Stomach (tissue), 9 donors: ENCODE measurements around the gene TAF1. TPM values are rescaled to one million over a fixed set of nuclear protein-coding genes. Genes with fewer than 3 reads are reported as not detected.
A peak's percentile ranks its signal among the peaks of the same experiment; 100 is the strongest.
"Not testable (repeated sequence)": the region's sequence is repeated elsewhere in the genome, so short reads cannot be mapped to it uniquely, and the experiment has no call there.

ENCODE experiments used
- DNase-seq, 2 donors: peaks; one replicate each; pipeline versions ENCODE4 v3.0.0 to v3.0.0-alpha.2; 2013 to 2019
- H3K27ac ChIP-seq, 5 donors: fragments of 200-600 bp in 4 of 5; sonication (generic) in 4 of 5; one replicate each; pipeline ENCODE4 v1.5.1; 2013 to 2019; ENCODE audit warnings: mild to moderate bottlenecking in 1 of 5, moderate library complexity in 1 of 5
- H3K27me3 ChIP-seq, 3 donors: fragments of 200-600 bp; sonication (generic); one replicate each; pipeline ENCODE4 v1.5.1; 2017 to 2019; ENCODE audit warnings: mixed run types in 1 of 3
- H3K36me3 ChIP-seq, 4 donors: fragments of 200-600 bp; sonication (generic); 1 replicate in 3 of 4; 2 replicates in 1 of 4; pipeline ENCODE4 v1.5.1; 2016 to 2019
- H3K4me1 ChIP-seq, 4 donors: fragments of 200-600 bp; sonication (generic); one replicate each; pipeline ENCODE4 v1.5.1; 2016 to 2019
- H3K4me3 ChIP-seq, 4 donors: fragments of 200-600 bp; sonication (generic) in 3 of 4; one replicate each; pipeline ENCODE4 v1.5.1; 2016 to 2019; ENCODE audit warnings: mild to moderate bottlenecking in 1 of 4
- H3K9me3 ChIP-seq, 4 donors: fragments of 200-600 bp; sonication (generic); one replicate each; pipeline ENCODE4 v1.5.1; 2016 to 2019
- EP300 ChIP-seq: sonication (generic); formaldehyde crosslinking; IDR thresholded peaks from one replicate; pipeline ENCODE4 v1.6.1; 2017; ENCODE audit warnings: antibody characterized with exemption
- POLR2A ChIP-seq, 4 donors: fragments of 450-650 bp; IDR thresholded peaks; one replicate each; pipeline ENCODE4 v1.6.1; 2016; ENCODE audit warnings: antibody characterized with exemption in 4 of 4, control low read depth in 2 of 4, mild to moderate bottlenecking in 1 of 4, moderate library complexity in 1 of 4
- POLR2AphosphoS5 ChIP-seq, 3 donors: sonication (generic); formaldehyde crosslinking; IDR thresholded peaks; one replicate each; pipeline ENCODE4 v1.6.1; 2016; ENCODE audit warnings: antibody characterized with exemption in 3 of 3
- WGBS, 5 donors: extraction: QIAGEN DNeasy Blood & Tissue Kit in 3 of 5; methylation state at CpG; one replicate each; pipeline versions ENCODE4 v1.1.5 to v1.1.7; 2013 to 2018; 5-methylcytosine and 5-hydroxymethylcytosine counted together
- intact Hi-C: fragments of 100-400 bp; cut with DNase I; formaldehyde crosslinking; loops from one replicate; pipeline ENCODE4 v1.15.1; 2023; ENCODE audit warnings: low total_unique reads
- polyA plus RNA-seq, 3 donors: library from polyadenylated mRNA; stranded (reverse); fragments of 200-250 nt; gene quantifications; one replicate each; pipeline ENCODE4 v1.2.3, GENCODE V29; 2013
- total RNA-seq, 5 donors: library from RNA; depleted of rRNA; stranded (reverse); fragments of >200 nt; gene quantifications; one replicate each; pipeline versions ENCODE4 v1.1.0 to v1.2.3, GENCODE V29; 2014 to 2016
- TF ChIP-seq, protein P1 (sequence below), 7 experiments: fragments of 450-650 bp in 4 of 7; fragments of 200-600 bp in 3 of 7; sonication (generic) in 3 of 7; IDR thresholded peaks; one replicate each; pipeline ENCODE4 v1.5.1; 2016 to 2019; ENCODE audit warnings: antibody characterized with exemption in 7 of 7, control low read depth in 2 of 7, mild to moderate bottlenecking in 1 of 7
- donor health status: healthy with polysubstance abuse.
- donor health status: Bipolar disorder and iron deficiency.
- donor health status: healthy.

The TAF1 gene
- total and polyA plus RNA-seq, 8 donors = 5.8 to 118 (median 31.3) TPM

DNA sequence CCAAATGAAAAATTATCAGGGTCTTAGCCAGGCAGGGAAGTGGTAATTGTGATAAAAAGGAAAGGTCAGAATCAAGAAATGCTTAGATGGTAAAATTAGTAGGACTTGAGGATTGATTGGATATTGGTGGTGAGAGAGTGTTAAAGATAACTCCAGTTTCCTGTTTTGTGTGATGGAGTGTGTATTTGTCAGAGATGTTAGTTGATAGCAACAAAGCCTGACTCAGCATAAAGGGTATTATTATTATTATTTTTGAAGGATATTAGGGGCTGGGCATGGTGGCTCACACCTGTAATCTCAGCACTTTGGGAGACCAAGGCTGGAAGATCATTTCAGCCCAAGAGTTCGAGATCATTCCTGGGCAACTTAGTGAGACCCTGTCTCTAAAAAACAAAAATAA is 143.1 kb downstream of the TAF1 start:
- intact Hi-C loops = no loop called here
- no peaks in the 10 kb centered on the region for H3K4me1 ChIP-seq
- no peak overlapping the region for H3K4me3 ChIP-seq
- TF ChIP-seq, protein P1, sequence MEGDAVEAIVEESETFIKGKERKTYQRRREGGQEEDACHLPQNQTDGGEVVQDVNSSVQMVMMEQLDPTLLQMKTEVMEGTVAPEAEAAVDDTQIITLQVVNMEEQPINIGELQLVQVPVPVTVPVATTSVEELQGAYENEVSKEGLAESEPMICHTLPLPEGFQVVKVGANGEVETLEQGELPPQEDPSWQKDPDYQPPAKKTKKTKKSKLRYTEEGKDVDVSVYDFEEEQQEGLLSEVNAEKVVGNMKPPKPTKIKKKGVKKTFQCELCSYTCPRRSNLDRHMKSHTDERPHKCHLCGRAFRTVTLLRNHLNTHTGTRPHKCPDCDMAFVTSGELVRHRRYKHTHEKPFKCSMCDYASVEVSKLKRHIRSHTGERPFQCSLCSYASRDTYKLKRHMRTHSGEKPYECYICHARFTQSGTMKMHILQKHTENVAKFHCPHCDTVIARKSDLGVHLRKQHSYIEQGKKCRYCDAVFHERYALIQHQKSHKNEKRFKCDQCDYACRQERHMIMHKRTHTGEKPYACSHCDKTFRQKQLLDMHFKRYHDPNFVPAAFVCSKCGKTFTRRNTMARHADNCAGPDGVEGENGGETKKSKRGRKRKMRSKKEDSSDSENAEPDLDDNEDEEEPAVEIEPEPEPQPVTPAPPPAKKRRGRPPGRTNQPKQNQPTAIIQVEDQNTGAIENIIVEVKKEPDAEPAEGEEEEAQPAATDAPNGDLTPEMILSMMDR (IDR thresholded peaks at IDR 0.05) = no peak
- no peak for TF ChIP-seq POLR2AphosphoS5 (IDR thresholded peaks at IDR 0.05)
- no peak for TF ChIP-seq EP300
- no peak for TF ChIP-seq POLR2A (IDR thresholded peaks at IDR 0.05)
- H3K36me3 ChIP-seq = no peaks in the 10 kb centered on the region
- no peak overlapping the region for H3K27ac ChIP-seq
- H3K27me3 ChIP-seq = no peaks in the 10 kb centered on the region
- H3K9me3 ChIP-seq = no peaks in the 10 kb centered on the region
- no peak for DNase-seq
- 73 to 94% (median 88%) methylated on average over 1 of the region's 1 CpG for WGBS, 5 donors

DNA sequence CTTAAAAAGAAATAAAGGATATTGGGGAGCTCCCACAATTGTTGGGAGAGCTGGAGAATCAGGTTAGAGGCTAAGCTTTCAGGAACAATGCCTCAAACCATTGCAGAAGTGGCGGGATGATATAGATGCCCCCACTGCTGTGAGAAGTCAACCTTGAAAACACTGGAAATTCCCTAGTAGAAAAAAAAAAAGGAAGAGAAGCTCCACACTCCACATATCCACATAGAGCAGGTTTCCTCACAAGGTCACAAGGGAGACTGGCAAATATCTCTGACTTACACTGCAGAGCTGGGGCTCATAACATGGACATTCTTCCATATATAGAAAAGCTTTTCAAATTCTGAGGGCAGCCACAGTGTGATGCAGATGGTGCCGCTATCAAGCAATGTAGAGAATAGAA is 144.0 kb downstream of the TAF1 start:
- intact Hi-C loops = no loop called here
- no peak for DNase-seq
- Histone ChIP-seq H3K4me3 (no peak overlapping the region), H3K36me3 (no peaks in the 10 kb centered on the region), H3K9me3 (no peaks in the 10 kb centered on the region), H3K27me3 (no peaks in the 10 kb centered on the region), H3K4me1 (peaks cover 0 to 3% (median 0%) of the 10 kb centered on the region in 4 donors), H3K27ac (no peak overlapping the region)
- TF ChIP-seq EP300 = no peak
- TF ChIP-seq POLR2AphosphoS5 (IDR thresholded peaks at IDR 0.05) = no peak
- TF ChIP-seq POLR2A (IDR thresholded peaks at IDR 0.05) = no peak
- TF ChIP-seq, protein P1 (IDR thresholded peaks at IDR 0.05) = no peak
- WGBS, 5 donors = 82 to 100% (median 95%) methylated on average over 2 of the region's 2 CpGs

DNA sequence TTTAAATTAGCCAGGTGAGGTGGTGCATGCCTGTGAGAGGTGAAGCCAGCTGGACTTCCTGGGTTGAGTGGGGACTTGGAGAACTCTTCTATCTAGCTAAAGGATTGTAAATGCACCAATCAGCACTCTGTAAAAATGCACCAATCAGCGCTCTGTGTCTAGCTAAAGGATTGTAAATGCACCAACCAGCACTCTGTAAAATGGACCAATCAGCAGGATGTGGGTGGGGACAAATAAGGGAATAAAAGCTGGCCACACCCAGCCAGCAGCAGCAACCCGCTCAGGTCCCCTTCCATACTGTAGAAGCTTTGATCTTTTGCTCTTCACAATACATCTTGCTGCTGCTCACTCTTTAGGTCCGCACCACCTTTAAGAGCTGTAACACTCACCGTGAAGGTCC is 147.6 kb downstream of the TAF1 start:
- WGBS, 5 donors = 86 to 99% (median 93%) methylated on average over 4 of the region's 4 CpGs
- H3K9me3 ChIP-seq, H3K4me1 ChIP-seq, H3K36me3 ChIP-seq, H3K27ac ChIP-seq, H3K27me3 ChIP-seq, DNase-seq, intact Hi-C loops, H3K4me3 ChIP-seq: not testable (repeated sequence)

DNA sequence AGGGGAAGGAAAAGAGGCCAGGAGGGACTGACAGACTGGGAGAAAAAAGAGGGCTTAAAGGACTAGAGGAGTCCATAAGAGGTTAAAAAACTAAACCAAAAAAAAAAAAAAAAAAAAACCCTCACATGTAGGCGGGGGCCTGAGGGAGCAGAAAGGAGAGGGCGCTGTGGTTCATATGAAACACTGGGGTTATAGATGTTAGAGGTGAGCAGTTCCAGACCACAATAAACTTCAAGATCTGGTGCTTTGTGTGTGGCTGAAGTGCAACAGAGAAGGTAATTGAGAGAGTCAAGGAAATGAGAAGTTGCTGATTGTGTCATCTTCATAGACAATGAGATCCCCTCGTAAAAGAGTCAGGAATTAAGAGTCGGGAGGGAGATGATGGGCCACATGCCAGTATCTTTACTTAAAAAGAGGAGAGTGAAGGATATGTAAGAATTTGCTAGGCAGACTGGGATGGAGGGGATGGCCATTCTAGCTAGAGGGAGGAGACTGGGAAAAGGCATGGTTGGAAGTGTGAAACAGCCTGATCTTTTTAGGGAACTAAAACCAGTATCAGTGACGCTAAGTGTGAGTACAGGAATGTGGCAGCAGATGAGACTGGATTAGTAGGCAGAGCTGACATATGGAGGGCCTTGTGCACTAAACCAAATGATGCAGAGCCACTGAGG is 148.3 kb downstream of the TAF1 start:
- peaks cover 0 to 4% (median 0%) of the 10 kb centered on the region in 4 donors for H3K4me1 ChIP-seq
- H3K27me3 ChIP-seq = no peaks in the 10 kb centered on the region
- peak in 1 of 2 donors; percentile 1 for DNase-seq
- TF ChIP-seq POLR2AphosphoS5 (IDR thresholded peaks at IDR 0.05) = no peak
- TF ChIP-seq POLR2A (IDR thresholded peaks at IDR 0.05) = no peak
- TF ChIP-seq EP300 = no peak
- TF ChIP-seq, protein P1 (IDR thresholded peaks at IDR 0.05) = no peak
- peaks cover 0 to 6% (median 0%) of the 10 kb centered on the region in 4 donors for H3K9me3 ChIP-seq
- intact Hi-C loops = no loop called here
- no peak overlapping the region for H3K27ac ChIP-seq
- WGBS, 5 donors = 29 to 47% (median 41%) methylated on average over 5 of the region's 5 CpGs
- H3K36me3 ChIP-seq = no peaks in the 10 kb centered on the region
- no peak overlapping the region for H3K4me3 ChIP-seq

DNA sequence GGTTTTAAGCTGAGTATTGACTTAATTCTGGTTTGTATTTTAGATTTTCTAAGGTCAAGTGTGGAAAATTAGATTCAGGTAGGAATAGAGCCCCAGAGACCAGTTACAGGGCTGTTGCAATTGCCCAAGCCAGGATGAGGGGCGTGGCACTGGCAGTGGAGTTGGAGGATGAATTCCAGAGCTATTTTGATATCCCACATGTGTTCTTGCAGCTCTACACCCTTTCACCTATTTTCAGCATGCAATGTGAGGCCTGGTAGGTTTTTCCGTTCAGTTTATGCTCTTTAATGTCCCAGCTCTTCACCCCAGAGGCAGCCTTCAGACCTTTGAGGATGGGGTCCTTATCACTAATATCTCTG is 148.9 kb downstream of the TAF1 start:
- 50 to 76% (median 62%) methylated on average over 2 of the region's 2 CpGs for WGBS, 5 donors
- TF ChIP-seq POLR2AphosphoS5 (IDR thresholded peaks at IDR 0.05) (no peak), POLR2A (IDR thresholded peaks at IDR 0.05) (no peak), EP300 (no peak)
- TF ChIP-seq, protein P1 (IDR thresholded peaks at IDR 0.05) = no peak
- H3K9me3 ChIP-seq = peaks cover 0 to 6% (median 0%) of the 10 kb centered on the region in 4 donors
- no peaks in the 10 kb centered on the region for H3K36me3 ChIP-seq
- H3K27ac ChIP-seq = no peak overlapping the region
- peaks cover 0 to 4% (median 0%) of the 10 kb centered on the region in 4 donors for H3K4me1 ChIP-seq
- DNase-seq = peak in 1 of 2 donors; percentile 5
- intact Hi-C loops = no loop called here
- no peak overlapping the region for H3K4me3 ChIP-seq
- H3K27me3 ChIP-seq = no peaks in the 10 kb centered on the region
